Measurements from ENCODE around the gene HOXA9.

HOXA9 gene

GRCh38 chr7:27141137-27141922 lies 24.0 kb downstream of the HOXA9 start:
- DNase-seq (ENCODE audit: low spot score): no peak

- peak; percentile 55 for DNase-seq (ENCODE audit: low spot score)
Observed at GRCh38 chr7:27140126-27140857, 25.0 kb downstream of the HOXA9 start.

GRCh38 chr7:27139334-27140125 lies 25.8 kb downstream of the HOXA9 start:
- no peak for DNase-seq (ENCODE audit: low spot score)

GRCh38 chr7:27138985-27139333 lies 26.4 kb downstream of the HOXA9 start:
- DNase-seq (ENCODE audit: low spot score): no peak

- no peak for DNase-seq (ENCODE audit: low spot score)
Observed at GRCh38 chr7:27138472-27138871, 26.9 kb downstream of the HOXA9 start.

DNA sequence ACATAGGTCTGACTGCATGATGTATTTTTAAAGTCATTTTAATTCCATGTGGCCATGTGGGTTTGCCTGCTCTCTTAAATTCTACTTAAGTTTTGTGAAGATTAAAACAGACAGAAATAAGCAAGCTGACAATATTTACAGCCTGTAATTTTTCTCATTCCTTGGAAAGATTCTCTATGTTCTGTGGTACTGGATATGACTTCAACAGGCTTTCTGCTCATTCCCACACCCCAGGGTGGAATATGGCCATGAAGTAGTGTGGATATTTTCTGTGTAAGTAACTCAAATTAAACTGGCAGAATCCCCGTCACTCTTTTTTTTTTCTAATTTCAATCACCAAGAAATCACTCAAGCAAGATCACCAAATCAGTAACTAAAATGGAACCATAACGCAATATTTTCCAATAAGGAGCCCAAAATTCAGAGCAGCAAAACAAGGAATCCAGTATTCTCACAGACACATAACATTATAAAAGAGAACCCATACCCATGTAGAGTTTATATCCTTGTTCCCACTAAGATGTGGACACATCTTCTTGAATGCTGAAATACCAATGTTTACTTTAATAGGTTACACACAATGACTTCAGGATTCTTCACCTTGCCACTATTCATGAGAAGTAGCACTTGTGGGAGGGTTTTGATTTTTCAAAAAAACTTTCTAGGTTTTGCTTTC lies 27.6 kb downstream of the HOXA9 start:
- no peak for DNase-seq (ENCODE audit: low spot score)

- DNase-seq (ENCODE audit: low spot score): peak; percentile 80
Observed at GRCh38 chr7:27134392-27134791, 30.9 kb downstream of the HOXA9 start.

DNA sequence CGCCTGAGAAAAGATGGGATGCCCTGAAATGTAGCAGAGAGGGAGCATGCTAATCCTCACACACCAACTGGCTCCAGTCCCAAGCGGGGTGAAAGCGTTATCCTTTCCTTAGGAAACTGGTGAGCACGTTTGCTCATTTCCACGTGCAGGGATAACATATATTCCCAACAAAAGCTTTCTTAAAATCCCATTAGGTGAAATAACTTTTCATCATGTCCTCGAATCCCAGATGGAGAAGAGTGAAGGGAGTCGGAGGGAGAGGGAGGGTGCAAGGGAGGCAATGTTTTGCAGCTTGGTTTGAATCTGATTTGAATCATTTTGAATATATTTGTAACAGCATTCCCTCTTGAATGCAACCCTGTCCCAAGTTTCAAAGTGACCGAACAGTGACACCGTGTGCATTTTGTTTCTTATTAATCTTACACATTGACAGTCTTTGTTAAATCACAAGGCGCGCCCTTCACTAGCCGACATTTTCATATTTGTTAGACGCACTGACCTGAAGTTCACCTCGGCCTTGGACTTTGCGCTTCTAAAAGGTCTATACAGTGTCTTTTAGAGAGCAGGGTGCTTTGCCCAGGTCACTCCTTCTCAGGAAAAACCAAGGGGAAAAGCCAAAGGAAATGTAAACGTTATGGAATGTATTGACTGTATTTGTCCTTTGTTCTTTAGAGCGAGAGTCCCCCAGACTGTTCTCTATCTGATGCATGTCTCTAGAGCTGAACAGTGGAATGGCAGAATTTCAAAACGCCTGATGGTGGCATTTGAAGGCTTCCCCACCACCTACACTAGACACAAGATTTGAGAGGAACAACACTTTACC lies 31.7 kb downstream of the HOXA9 start:
- peak; percentile 68 for DNase-seq (ENCODE audit: low spot score)

DNA sequence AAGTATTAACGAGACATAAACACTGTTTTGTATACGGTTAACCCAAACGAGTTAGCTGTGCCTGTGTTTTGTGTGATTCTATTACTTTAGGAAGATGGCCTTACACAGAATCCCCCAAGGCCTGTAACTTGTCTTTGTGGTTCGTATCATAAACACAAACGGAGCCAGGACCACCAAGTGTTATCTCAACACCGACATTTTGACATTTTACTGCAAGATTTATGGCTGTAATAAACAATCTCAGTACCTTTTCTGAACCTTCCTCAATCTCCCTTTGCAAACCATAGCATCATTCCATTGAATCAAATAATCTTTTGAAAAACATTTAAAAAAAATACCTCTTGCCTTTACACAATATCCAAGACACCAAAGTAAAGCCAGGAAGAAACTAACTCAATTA lies 32.4 kb downstream of the HOXA9 start:
- DNase-seq (ENCODE audit: low spot score): no peak

GRCh38 chr7:27132214-27132613 lies 33.1 kb downstream of the HOXA9 start:
- DNase-seq (ENCODE audit: low spot score): no peak

DNA sequence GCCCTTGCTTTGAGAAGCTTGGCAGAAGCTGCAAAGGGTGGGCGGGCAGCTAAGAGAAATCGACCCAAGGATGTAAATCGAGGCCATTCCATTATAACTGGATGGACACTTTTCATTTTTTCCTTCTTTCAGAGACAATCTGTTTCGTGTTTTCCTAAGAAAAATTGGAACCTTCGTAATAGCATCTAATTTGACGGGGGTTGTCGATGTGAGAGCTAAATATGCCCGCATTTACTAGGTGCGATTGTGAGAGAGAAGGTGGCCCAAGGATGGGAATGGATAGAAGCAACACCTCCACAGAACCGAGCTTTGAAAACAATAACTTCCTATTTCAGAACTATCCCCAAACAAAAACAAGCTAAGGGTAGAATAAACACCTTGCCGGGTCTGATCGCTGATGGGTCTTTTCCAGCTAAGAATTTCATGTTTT lies 33.9 kb downstream of the HOXA9 start:
- DNase-seq (ENCODE audit: low spot score): no peak

DNA sequence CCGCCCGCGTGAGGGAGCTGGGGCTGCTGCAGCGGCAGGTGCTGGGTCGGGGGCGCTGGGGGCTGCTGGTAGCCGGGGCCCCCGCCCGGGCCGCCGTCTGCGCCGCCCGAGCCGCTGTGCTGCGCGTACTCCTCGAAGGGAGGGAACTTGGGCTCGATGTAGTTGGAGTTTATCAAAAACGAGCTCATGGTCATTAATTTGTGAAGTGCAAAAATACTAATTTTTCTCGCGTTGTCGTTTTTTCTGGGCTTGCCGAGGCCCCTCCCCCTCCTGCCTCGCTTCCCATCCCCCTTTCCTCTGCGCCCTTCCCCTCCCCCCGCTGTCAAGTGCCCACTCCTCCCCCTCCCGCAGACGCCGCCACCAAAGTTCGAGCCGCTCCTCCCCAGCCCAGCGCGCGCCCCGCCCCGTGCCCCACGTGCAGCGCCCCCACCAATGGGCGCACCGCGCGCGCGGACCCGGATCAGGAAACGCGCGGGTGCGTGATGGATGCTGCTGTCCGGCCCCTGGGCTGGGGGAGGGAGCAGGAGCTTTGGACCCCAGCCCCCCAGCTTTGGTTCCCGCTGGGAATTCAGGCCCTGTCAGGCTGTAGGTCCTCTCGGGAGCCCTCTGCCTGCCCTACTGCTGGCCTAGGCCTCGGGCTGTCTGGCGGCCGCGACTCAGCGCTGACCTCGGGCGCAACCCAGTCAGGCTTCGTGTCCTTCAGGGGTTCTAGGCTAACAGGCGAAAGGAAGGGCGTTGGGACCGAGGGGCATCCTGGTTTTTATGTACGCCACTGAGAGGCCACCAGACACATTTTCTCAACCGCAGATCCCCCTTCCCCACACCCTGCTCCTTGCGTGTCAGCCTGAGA lies 34.6 kb downstream of the HOXA9 start, which contains the start of gene HOXA4:
Gene HOXA4, minus strand, starts transcription at position 218 of the 850 bp plus-strand sequence. Its CDS starts 24 bp downstream, at position 194.
- DNase-seq (ENCODE audit: low spot score): peak; percentile 93

DNA sequence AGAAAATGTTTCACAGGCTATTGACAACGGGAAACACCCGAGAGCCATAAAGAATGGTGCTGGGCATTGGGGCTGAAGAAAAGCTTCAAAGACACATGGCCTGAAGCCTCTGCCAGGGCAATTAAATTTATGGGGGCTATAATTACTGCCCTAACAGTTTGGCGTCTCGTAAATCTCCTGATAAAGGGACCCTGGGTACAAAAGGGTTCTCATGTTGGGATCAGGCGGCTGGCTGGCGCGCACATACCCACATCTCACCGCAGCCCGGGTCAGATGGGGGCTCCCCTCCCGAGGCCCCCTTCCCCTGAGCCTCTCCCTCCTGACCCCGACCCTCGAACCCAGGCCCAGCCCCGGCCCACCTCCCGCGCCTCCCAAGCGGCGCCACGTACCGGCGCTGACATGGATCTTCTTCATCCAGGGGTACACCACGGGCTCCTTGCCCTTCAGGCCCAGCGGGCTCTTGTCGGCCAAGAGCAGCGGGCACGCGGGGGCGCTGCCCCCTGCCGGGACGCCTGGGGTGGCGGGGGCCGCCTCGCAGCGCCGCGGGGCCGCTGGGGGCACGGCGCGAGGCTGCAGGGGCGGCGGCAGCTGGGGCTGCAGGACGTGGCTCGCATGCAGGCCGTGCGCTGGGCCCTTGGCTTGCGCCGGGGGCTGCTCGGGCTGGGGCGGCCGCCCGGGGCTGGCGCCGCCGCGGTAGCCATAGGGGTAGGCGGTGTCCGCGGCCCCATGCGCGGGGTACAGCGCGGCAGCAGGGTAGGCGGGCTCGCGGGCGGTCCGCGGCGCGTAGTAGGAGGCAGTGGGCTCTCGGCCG lies 35.4 kb downstream of the HOXA9 start:
- peak; percentile 70 for DNase-seq (ENCODE audit: low spot score)

DNA sequence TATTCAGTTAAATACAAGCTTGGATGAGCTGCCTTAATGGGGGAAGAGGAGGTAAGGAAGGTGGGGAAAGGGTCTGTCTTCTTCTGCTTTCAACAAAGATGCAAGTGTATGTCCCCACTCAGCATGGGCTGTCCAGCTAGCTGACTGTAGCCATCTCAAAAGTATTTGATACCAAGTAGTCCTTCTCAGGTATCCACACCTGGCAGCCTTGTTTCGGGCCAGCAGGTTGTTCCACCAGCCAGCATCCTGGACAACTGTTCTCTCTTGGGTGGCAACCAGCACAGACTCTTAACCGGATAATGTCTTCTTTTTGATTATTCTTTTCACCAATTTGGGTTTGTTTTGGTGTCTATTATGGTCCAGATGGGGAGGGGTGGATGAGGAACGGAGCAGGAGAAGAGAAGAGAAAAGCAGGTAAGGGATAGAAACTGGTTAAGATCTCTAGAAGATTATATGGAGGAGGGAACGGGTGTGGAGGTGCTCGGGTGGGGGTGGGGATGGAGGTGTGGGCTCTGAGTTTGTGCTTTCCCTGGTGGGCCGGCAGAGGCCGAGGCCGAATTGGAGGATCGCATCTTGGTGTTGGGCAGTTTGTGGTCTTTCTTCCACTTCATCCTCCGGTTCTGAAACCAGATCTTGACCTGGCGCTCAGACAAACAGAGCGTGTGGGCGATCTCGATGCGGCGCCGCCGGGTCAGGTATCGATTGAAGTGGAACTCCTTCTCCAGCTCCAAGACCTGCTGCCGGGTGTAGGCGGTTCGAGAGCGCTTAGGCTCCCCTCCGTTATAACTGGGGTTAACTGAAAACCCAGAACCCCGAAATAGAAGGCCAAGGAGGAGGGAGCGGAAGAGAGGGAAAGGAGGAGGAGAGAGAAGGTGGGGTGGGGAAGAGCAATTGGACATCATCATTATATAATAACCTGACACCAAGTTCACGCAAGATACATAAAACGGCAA lies 36.3 kb downstream of the HOXA9 start:
- DNase-seq (ENCODE audit: low spot score): no peak

GRCh38 chr7:27128034-27128433 lies 37.3 kb downstream of the HOXA9 start:
- DNase-seq (ENCODE audit: low spot score): no peak

GRCh38 chr7:27126596-27127327 lies 38.6 kb downstream of the HOXA9 start:
- DNase-seq (ENCODE audit: low spot score): no peak

- DNase-seq (ENCODE audit: low spot score): no peak
Observed at GRCh38 chr7:27125986-27126394, 39.3 kb downstream of the HOXA9 start.

Measured in SW480 (cell line).